Measurements from ENCODE around the gene CCDC51. TPM values are rescaled to one million over a fixed set of nuclear protein-coding genes. Genes with fewer than 3 reads are reported as not detected.
A peak's percentile ranks its signal among the peaks of the same experiment; 100 is the strongest.

The CCDC51 gene
- total and polyA plus RNA-seq, 2 of the 13 experiments (the other 11 are each of a cell fraction or from before 2014, with no cell fraction given), result 18.1 to 29.4 TPM

GRCh38 chr3:48439820-48440589 is at the start of gene CCDC51, which contains the start of gene TMA7 (continued):
- TF ChIP-seq SKIL (CRISPR knock-in tag; IDR thresholded peaks at IDR 0.05; ENCODE audit: borderline replicate concordance), result 0 out of 2 replicates have a peak, but pooled peaks have one; percentile 35
- no peak for TF ChIP-seq HNRNPK (IDR thresholded peaks at IDR 0.05; ENCODE audit: low read depth, low read length, poor library complexity, severe bottlenecking)
- no peak; the same call in 1 of the 2 replicates for TF ChIP-seq ZNF792 (CRISPR knock-in tag; IDR thresholded peaks at IDR 0.05)
- peak; percentile 41; the same call in 1 of the 2 replicates for TF ChIP-seq RFX5 (IDR thresholded peaks at IDR 0.05; ENCODE audit: low read depth, low read length)
- no peak for TF ChIP-seq ZNF33A (CRISPR knock-in tag; IDR thresholded peaks at IDR 0.05; ENCODE audit: borderline replicate concordance)
- TF ChIP-seq HES4 (CRISPR knock-in tag; IDR thresholded peaks at IDR 0.05; ENCODE audit: borderline replicate concordance), result peak; percentile 67; the same call in 1 of the 2 replicates
- no peak for TF ChIP-seq LCORL (IDR thresholded peaks at IDR 0.05)
- TF ChIP-seq LCORL (CRISPR knock-in tag; IDR thresholded peaks at IDR 0.05), result peak; percentile 63; the same call in 1 of the 2 replicates
- TF ChIP-seq, protein P1, sequence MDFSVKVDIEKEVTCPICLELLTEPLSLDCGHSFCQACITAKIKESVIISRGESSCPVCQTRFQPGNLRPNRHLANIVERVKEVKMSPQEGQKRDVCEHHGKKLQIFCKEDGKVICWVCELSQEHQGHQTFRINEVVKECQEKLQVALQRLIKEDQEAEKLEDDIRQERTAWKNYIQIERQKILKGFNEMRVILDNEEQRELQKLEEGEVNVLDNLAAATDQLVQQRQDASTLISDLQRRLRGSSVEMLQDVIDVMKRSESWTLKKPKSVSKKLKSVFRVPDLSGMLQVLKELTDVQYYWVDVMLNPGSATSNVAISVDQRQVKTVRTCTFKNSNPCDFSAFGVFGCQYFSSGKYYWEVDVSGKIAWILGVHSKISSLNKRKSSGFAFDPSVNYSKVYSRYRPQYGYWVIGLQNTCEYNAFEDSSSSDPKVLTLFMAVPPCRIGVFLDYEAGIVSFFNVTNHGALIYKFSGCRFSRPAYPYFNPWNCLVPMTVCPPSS (IDR thresholded peaks at IDR 0.05), result no peak
- TF ChIP-seq ZNF160 (CRISPR knock-in tag; IDR thresholded peaks at IDR 0.05), result 0 out of 2 replicates have a peak, but pooled peaks have one; percentile 32
- peak; percentile 75; the same call in 1 of the 2 replicates for TF ChIP-seq SMAD3 (CRISPR knock-in tag; IDR thresholded peaks at IDR 0.05)
- peak; percentile 94 for TF ChIP-seq SAP130 (CRISPR knock-in tag; IDR thresholded peaks at IDR 0.05; ENCODE audit: low read depth)
- TF ChIP-seq, protein P2, sequence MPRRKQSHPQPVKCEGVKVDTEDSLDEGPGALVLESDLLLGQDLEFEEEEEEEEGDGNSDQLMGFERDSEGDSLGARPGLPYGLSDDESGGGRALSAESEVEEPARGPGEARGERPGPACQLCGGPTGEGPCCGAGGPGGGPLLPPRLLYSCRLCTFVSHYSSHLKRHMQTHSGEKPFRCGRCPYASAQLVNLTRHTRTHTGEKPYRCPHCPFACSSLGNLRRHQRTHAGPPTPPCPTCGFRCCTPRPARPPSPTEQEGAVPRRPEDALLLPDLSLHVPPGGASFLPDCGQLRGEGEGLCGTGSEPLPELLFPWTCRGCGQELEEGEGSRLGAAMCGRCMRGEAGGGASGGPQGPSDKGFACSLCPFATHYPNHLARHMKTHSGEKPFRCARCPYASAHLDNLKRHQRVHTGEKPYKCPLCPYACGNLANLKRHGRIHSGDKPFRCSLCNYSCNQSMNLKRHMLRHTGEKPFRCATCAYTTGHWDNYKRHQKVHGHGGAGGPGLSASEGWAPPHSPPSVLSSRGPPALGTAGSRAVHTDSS (CRISPR knock-in tag; conservative IDR thresholded peaks at IDR 0.05), result no peak
- TF ChIP-seq ZHX1 (CRISPR knock-in tag; IDR thresholded peaks at IDR 0.05; ENCODE audit: low read depth), result no peak
- no peak; the same call in 1 of the 2 replicates for TF ChIP-seq THRA (CRISPR knock-in tag; IDR thresholded peaks at IDR 0.05; ENCODE audit: borderline replicate concordance)
- 0 out of 2 replicates have a peak, but pooled peaks have one; percentile 57 for TF ChIP-seq ZNF329 (CRISPR knock-in tag; IDR thresholded peaks at IDR 0.05; ENCODE audit: low read depth)
- TF ChIP-seq ZNF691 (CRISPR knock-in tag; IDR thresholded peaks at IDR 0.05; ENCODE audit: borderline replicate concordance, low read depth), result peak; percentile 57; the same call in 1 of the 2 replicates

All from HepG2 (cell line).